Hematopoietic multipotent progenitor cell treated with erythropoietin and hydrocortisone succinate and interleukin-3 and kit ligand, for 8 days (in vitro differentiated cells): Measurements from ENCODE around the gene PEAK3.

Experiments used
- DNase-seq: peaks from one replicate; pipeline ENCODE4 v3.0.0-alpha.2; 2015

Gene PEAK3

GRCh38 chr19:2282062-2282861, at the start of gene PEAK3:
PEAK3 (minus strand) TSS chr19:2282175; CDS start chr19:2280931, 1,244 bp downstream.
- peak; percentile 28 for DNase-seq

GRCh38 chr19:2330632-2331284, 48.8 kb upstream of the PEAK3 start:
- DNase-seq: no peak

- no peak for DNase-seq
Measured at GRCh38 chr19:2330255-2330631, 48.3 kb upstream of the PEAK3 start.

- DNase-seq: peak; percentile 15
Measured at GRCh38 chr19:2329501-2329916, 47.5 kb upstream of the PEAK3 start.

GRCh38 chr19:2329149-2329478, 47.1 kb upstream of the PEAK3 start:
- no peak for DNase-seq

GRCh38 chr19:2328401-2329148, 46.6 kb upstream of the PEAK3 start, which contains the start of the genes LSM7 and SPPL2B:
LSM7 (minus strand) TSS chr19:2328586; CDS start chr19:2328566, 20 bp downstream.
SPPL2B (plus strand) TSS chr19:2328684; CDS start chr19:2328710, 26 bp downstream.
- DNase-seq: peak; percentile 90

GRCh38 chr19:2327773-2328400, 45.9 kb upstream of the PEAK3 start:
- peak; percentile 93 for DNase-seq

GRCh38 chr19:2326699-2327360, 44.9 kb upstream of the PEAK3 start:
- DNase-seq: no peak

GRCh38 chr19:2325281-2326046, 43.5 kb upstream of the PEAK3 start:
- no peak for DNase-seq

GRCh38 chr19:2324220-2324948, 42.4 kb upstream of the PEAK3 start:
- no peak for DNase-seq

GRCh38 chr19:2323707-2324106, 41.7 kb upstream of the PEAK3 start:
- no peak for DNase-seq

GRCh38 chr19:2321565-2322283, 39.7 kb upstream of the PEAK3 start:
- DNase-seq: no peak

GRCh38 chr19:2320939-2321338, 39.0 kb upstream of the PEAK3 start:
- DNase-seq: no peak

- DNase-seq: no peak
Measured at GRCh38 chr19:2320049-2320448, 38.1 kb upstream of the PEAK3 start.

GRCh38 chr19:2319551-2319950, 37.6 kb upstream of the PEAK3 start:
- no peak for DNase-seq

- DNase-seq: no peak
Measured at GRCh38 chr19:2318923-2319322, 36.9 kb upstream of the PEAK3 start.

- no peak for DNase-seq
Measured at GRCh38 chr19:2317756-2318155, 35.8 kb upstream of the PEAK3 start.

- DNase-seq: no peak
Measured at GRCh38 chr19:2317300-2317699, 35.3 kb upstream of the PEAK3 start.

GRCh38 chr19:2315818-2316353, 33.9 kb upstream of the PEAK3 start:
- peak; percentile 58 for DNase-seq
